ENCODE results near the gene UNC93A. TPM values are rescaled to one million over a fixed set of nuclear protein-coding genes. Genes with fewer than 3 reads are reported as not detected.
"Not testable (repeated sequence)": the region's sequence is repeated elsewhere in the genome, so short reads cannot be mapped to it uniquely, and the experiment has no call there.

UNC93A gene
- total and polyA plus RNA-seq, 9 of the 15 experiments (the other 6 are each of a cell fraction or from before 2014, with no cell fraction given) = not detected

GRCh38 chr6:167288591-167289225 is 2.4 kb upstream of the UNC93A start (continued):
- TF ChIP-seq REST (IDR thresholded peaks at IDR 0.05; ENCODE audit: borderline replicate concordance) (peak; percentile 40; the same call in 1 of the 2 replicates), SMC3 (conservative IDR thresholded peaks at IDR 0.05; ENCODE audit: insufficient read depth, low read depth, low read length) (peak; percentile 54), RAD21 (CRISPR knock-in tag; conservative IDR thresholded peaks at IDR 0.05 in 1 of 2, IDR thresholded peaks at IDR 0.05 in 1 of 2) (peak; percentile 50 to 63), MYC (IDR thresholded peaks at IDR 0.05; ENCODE audit: low read depth, low read length) (peak; percentile 43; the same call in 1 of the 2 replicates)
- TF ChIP-seq REST (CRISPR knock-in tag; IDR thresholded peaks at IDR 0.05; ENCODE audit: low read depth); MYC (CRISPR knock-in tag; IDR thresholded peaks at IDR 0.05; ENCODE audit: borderline replicate concordance, low read depth): not testable (repeated sequence)

GRCh38 chr6:167289291-167289690 is 1.8 kb upstream of the UNC93A start:
- BruUV-seq (replicated peaks); H2AFZ ChIP-seq (ENCODE audit: low read depth, low read length); FAIRE-seq; ATAC-seq; H3K36me3 ChIP-seq (ENCODE audit: control insufficient read depth, insufficient read depth, low read length); DNase-seq (ENCODE audit: extremely low read depth in 1 of 4, low spot score in 3 of 4); H3K4me2 ChIP-seq (ENCODE audit: insufficient read depth, low read length); CTCF ChIA-PET (ENCODE audit: low intra/inter-chr PET ratio); H3K9ac ChIP-seq (ENCODE audit: insufficient read depth in 1 of 2, low read depth in 2 of 2, low read length in 2 of 2); H3K79me2 ChIP-seq (ENCODE audit: control insufficient read depth, insufficient read depth, low read length); H3K9me3 ChIP-seq (replicated peaks; ENCODE audit: control insufficient read depth, insufficient read depth, low read depth, low read length); H3K9me1 ChIP-seq (ENCODE audit: control insufficient read depth, insufficient read depth, low read length); H3K4me1 ChIP-seq (replicated peaks in 1 of 2; ENCODE audit: control insufficient read depth in 2 of 2, insufficient read depth in 2 of 2, low read length in 2 of 2); H3K4me3 ChIP-seq; H4K20me1 ChIP-seq (replicated peaks; ENCODE audit: control insufficient read depth, insufficient read depth, low read length); H3K27ac ChIP-seq (ENCODE audit: extremely low read depth, low read depth, low read length); POLR2A ChIA-PET: not testable (repeated sequence)
- intact Hi-C loops (cut with micrococcal nuclease) (loop anchor here (10.0 kb wide), 1 partner anchor 514 kb away; no protein-coding TSS in a partner anchor), in situ Hi-C loops (cut with MboI) (loop anchor here (25.0 kb wide), 1 partner anchor 527 kb away; no protein-coding TSS in a partner anchor)
- 0% methylated on average over 1 of the region's 2 CpGs for WGBS (ENCODE audit: insufficient coverage, low coverage, missing lambda C conversion rate)
- peaks cover 17 to 52% of the 10 kb centered on the region in 2 experiments; a peak in 4 of 5 replicates for H3K27me3 ChIP-seq (ENCODE audit: control insufficient read depth in 2 of 2, insufficient read depth in 2 of 2, low read length in 2 of 2)
